ENCODE results near the gene MSMP.

Gene MSMP

GRCh38 chr9:35771943-35772342 lies 17.9 kb upstream of the MSMP start:
- FAIRE-seq: no peak
- no peak for DNase-seq (ENCODE audit: insufficient read length, low spot score)

GRCh38 chr9:35771534-35771933 lies 17.5 kb upstream of the MSMP start:
- FAIRE-seq (no peak), DNase-seq (ENCODE audit: insufficient read length, low spot score) (no peak)

- no peak for DNase-seq (ENCODE audit: insufficient read length, low spot score)
- FAIRE-seq: no peak
These were observed 17.0 kb upstream of the MSMP start for GRCh38 chr9:35771075-35771433.

- DNase-seq (ENCODE audit: insufficient read length, low spot score) (no peak), FAIRE-seq (no peak)
These were observed 15.7 kb upstream of the MSMP start for GRCh38 chr9:35769763-35770162.

GRCh38 chr9:35767458-35767857 lies 13.4 kb upstream of the MSMP start:
- DNase-seq (ENCODE audit: insufficient read length, low spot score) (no peak), FAIRE-seq (no peak)

GRCh38 chr9:35766997-35767396 lies 12.9 kb upstream of the MSMP start:
- no peak for FAIRE-seq
- no peak for DNase-seq (ENCODE audit: insufficient read length, low spot score)

GRCh38 chr9:35763803-35764202 lies 9.7 kb upstream of the MSMP start:
- DNase-seq (ENCODE audit: insufficient read length, low spot score) (no peak), FAIRE-seq (no peak)

GRCh38 chr9:35763181-35763580 lies 9.1 kb upstream of the MSMP start:
- FAIRE-seq (no peak), DNase-seq (ENCODE audit: insufficient read length, low spot score) (no peak)

- FAIRE-seq (no peak), DNase-seq (ENCODE audit: insufficient read length, low spot score) (no peak)
These were observed 6.6 kb upstream of the MSMP start for GRCh38 chr9:35760651-35761050.

GRCh38 chr9:35759795-35760194 lies 5.7 kb upstream of the MSMP start:
- FAIRE-seq (no peak), DNase-seq (ENCODE audit: insufficient read length, low spot score) (no peak)

GRCh38 chr9:35758475-35759050 lies 4.5 kb upstream of the MSMP start:
- DNase-seq (ENCODE audit: insufficient read length, low spot score): no peak
- FAIRE-seq: no peak

GRCh38 chr9:35757892-35758275 lies 3.8 kb upstream of the MSMP start:
- DNase-seq (ENCODE audit: insufficient read length, low spot score): no peak
- no peak for FAIRE-seq

- FAIRE-seq: no peak
- DNase-seq (ENCODE audit: insufficient read length, low spot score): peak; percentile 39
These were observed 3.3 kb upstream of the MSMP start for GRCh38 chr9:35757226-35757891.

GRCh38 chr9:35756275-35757225 lies 2.5 kb upstream of the MSMP start:
- no peak for FAIRE-seq
- DNase-seq (ENCODE audit: insufficient read length, low spot score): peak; percentile 45

GRCh38 chr9:35755071-35755470 lies 995 bp upstream of the MSMP start:
- FAIRE-seq (no peak), DNase-seq (ENCODE audit: insufficient read length, low spot score) (no peak)

GRCh38 chr9:35753466-35753865 lies 610 bp downstream of the MSMP start:
- no peak for DNase-seq (ENCODE audit: insufficient read length, low spot score)
- FAIRE-seq: no peak

- DNase-seq (ENCODE audit: insufficient read length, low spot score): no peak
These were observed 3.9 kb downstream of the MSMP start for GRCh38 chr9:35750256-35750531.

GRCh38 chr9:35749515-35750255 lies 4.4 kb downstream of the MSMP start:
- FAIRE-seq: no peak
- no peak for DNase-seq (ENCODE audit: insufficient read length, low spot score)

More at GRCh38 chr9:35750256-35750531, 3.9 kb downstream of the MSMP start:
- no peak for FAIRE-seq

- DNase-seq (ENCODE audit: insufficient read length, low spot score) (peak; percentile 55), FAIRE-seq (no peak)
These were observed 5.1 kb downstream of the MSMP start, which contains the start of the genes GBA2 and RGP1 for GRCh38 chr9:35748858-35749514. GBA2 (minus strand) TSS chr9:35749228; CDS start chr9:35748704, 524 bp downstream. RGP1 (plus strand) TSS chr9:35749287; CDS start chr9:35749756, 469 bp downstream.

GRCh38 chr9:35748242-35748857 lies 5.7 kb downstream of the MSMP start:
- DNase-seq (ENCODE audit: insufficient read length, low spot score) (no peak), FAIRE-seq (no peak)
